NCI-H460 (cell line): Measurements from ENCODE around the gene INTS13. TPM values are rescaled to one million over a fixed set of nuclear protein-coding genes. Genes with fewer than 3 reads are reported as not detected.
"Not testable (repeated sequence)": the region's sequence is repeated elsewhere in the genome, so short reads cannot be mapped to it uniquely, and the experiment has no call there.

Experiments
- DNase-seq: peaks from one replicate; pipeline ENCODE4 v3.0.0-alpha.2; 2016; ENCODE audit warnings: low read depth; ENCODE audit errors: extremely low read depth
- polyA plus RNA-seq: library from polyadenylated mRNA; depleted of rRNA; stranded (reverse); fragments of >200 nt; gene quantifications from 2 replicates; pipeline ENCODE4 v1.2.3, GENCODE V29; 2014; cell fraction: nucleus; rRNA removed
- total RNA-seq: library from RNA; depleted of rRNA; stranded (reverse); fragments of >200 nt; shearing (Covaris generic); gene quantifications from 2 replicates; pipeline ENCODE4 v1.2.3, GENCODE V29; 2014; rRNA removed

The INTS13 gene, protein sequence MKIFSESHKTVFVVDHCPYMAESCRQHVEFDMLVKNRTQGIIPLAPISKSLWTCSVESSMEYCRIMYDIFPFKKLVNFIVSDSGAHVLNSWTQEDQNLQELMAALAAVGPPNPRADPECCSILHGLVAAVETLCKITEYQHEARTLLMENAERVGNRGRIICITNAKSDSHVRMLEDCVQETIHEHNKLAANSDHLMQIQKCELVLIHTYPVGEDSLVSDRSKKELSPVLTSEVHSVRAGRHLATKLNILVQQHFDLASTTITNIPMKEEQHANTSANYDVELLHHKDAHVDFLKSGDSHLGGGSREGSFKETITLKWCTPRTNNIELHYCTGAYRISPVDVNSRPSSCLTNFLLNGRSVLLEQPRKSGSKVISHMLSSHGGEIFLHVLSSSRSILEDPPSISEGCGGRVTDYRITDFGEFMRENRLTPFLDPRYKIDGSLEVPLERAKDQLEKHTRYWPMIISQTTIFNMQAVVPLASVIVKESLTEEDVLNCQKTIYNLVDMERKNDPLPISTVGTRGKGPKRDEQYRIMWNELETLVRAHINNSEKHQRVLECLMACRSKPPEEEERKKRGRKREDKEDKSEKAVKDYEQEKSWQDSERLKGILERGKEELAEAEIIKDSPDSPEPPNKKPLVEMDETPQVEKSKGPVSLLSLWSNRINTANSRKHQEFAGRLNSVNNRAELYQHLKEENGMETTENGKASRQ
- 46.0 and 53.1 TPM in 2 replicates for total RNA-seq
- 21.5 and 41.3 TPM in 2 replicates for polyA plus RNA-seq

DNA sequence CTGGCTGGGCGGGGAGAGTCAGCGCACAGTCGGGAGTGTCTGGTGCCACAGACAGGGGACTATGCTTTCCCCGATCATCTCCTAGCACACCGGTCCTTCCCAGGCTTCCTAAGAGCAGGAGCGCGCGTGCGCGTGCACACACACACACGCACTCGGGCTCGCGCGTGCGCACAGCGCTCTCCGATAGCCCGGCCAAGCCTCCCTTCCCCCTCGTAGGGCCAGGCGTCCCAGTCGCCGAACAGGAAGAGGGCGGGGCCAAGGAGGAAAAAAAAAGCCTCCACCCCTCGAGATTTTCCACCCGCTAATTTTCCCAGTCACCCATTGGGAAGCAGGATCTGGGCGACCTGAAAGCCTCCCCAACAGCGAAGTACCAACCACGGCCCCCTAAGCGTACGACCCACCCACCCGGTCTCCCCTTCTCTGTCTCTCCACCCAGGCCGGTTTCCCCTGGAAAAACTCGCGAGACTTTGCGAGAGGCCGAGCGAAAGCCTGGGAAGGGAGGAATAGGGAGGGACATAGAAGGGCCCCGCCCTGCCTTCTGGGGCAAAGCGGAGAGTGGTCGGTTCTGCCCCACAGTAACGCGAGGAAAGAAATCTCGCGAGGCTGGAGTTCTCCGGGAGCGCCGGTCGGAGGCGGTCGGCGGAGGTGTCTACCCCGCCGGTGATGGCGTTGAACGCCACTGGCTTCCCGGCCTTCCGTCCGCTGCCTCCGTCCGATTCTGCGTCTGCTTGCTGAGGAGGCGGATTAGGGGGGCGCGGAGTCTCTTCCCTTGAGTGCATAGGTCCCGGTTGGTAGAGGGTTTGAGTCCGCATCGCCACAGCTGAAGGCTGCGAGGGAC lies at the start of gene INTS13, which contains the start of gene FGFR1OP2:
TSS of gene INTS13 (minus strand) at position 119 of the 838 bp plus-strand sequence. CDS start 1,178 bp downstream, outside the sequence.
TSS of gene FGFR1OP2 (plus strand) at position 608 of the 838 bp plus-strand sequence. CDS start 15,689 bp downstream, outside the sequence.
- DNase-seq, result peak; percentile 98

DNA sequence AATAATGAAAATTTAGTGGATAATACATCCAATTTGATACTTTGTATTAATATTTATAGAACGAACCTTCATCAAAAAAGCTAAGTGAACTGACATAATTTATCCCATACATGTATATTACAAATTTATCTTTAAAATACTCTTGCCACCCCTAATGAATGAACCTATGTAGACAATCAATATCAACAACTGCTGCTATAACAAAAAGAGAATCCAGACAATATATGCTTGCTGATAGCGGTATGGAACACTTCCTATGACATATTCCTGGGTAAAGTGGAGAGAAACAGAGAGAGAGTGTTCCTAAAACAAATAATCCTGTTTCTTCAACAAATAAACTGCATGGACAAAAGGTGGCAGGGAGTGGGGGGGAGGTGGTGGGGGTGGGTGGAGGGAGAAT lies 45.1 kb upstream of the INTS13 start:
- DNase-seq, result no peak

DNA sequence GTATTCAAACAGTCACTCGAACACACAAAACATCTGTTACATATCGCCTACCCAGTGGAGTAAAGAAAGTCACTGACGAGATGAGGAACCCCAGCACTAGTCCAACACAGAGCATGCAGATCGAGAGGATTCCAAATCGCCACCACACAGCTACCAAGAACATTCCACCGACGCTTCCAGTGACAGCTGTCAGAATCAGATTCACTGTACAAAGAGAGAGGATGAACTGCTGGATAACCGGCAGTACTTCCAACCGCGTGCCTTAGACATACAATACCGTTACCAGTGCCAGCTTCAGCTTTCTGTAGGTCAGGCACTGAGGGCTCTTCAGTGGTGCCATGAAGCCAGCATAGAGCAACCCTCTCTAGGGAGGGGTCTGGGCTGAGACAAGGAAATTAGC lies 42.0 kb upstream of the INTS13 start:
- no peak for DNase-seq

DNA sequence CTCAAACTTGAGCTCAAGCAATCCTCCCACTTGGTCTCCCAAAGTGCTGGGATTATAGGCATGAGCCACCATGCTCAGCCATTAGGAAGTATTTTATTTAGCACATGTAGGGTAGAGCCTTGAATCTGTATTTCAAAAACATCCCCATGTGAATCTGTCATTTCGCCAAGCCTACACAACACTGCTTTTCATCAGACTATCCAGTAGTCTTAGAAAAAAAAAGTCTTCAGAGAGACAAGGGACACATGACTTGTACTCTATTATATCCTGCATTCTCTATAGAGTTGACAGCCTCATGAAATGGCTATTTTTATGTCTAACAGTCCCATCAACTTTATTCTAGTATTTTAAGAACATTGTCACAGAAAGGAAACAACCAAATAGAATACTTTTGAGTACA lies 41.0 kb upstream of the INTS13 start:
- DNase-seq, result no peak

DNA sequence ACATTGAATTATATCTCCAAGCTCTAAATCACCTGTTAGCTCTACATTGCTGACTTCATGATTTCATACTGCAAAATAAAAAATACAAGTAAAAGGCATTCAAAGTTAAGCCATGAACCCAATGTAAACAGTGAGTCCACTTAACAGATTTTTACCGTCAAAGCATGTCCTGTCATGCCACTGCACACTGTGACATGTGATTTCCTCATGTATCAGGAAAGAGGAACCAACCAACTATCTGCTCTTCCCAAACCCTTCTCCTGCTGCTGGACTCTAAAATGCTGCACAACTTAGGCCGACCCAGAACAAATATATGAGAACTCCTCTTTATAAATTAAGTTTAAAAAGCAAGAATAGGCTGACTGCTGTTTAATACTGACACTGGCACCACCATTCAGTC lies 38.9 kb upstream of the INTS13 start:
- DNase-seq, result no peak

DNA sequence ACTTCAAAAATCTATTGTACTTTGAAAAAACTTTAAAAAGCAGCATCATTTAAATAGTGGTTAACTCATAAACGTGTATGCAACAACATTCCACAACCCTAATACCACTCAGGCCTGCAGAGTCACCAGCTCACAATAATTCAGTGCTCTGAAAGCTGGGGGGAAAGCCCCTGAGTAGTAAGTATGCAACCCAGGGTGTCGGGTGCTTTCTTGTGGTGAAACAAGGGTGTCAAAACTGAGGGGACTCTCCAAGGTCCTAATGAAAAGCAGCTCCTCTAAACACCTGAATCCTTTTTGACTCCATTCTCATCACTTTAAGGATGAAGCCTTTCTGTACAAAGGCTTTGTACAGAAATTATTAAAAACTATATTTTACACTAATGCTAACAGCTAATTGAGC lies 34.2 kb upstream of the INTS13 start:
- DNase-seq, result no peak

DNA sequence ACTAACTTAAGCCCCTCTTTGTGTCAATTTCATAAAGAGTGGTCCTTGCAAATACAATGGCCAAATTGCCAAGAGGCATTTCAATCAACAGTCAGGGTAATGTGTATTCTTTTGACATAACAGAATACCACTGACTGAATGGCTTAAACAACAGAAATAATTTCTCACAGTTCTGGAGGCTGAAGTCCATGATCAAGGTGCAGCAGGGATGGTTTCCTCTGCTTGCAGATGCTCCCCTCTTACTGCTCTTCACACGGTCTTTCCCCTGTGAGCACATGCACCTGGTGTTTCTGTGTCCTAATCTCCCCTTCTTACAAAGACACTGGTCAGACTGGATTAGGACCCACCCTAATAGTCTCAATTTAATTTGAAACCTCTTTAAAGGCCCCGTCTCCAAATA lies 32.4 kb upstream of the INTS13 start:
- DNase-seq, result no peak

DNA sequence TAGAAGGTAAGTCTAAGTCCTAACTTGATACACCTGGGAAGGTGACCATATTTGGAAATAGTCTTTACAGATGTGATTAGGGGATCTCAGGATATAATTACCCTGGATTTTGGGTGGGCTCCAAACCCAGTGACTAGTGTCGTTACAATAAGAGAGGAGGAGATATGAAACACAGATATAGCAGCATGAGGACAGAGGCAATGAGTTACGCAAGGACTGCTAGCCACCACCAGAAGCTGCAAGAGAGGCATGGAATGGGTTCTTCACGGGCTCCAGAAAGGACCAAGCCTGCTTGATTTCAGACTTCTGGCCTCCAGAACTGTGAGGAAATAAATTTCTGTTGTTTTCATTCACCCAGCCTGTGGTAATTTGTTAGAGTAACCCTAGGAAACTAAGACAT lies 29.1 kb upstream of the INTS13 start:
- DNase-seq, result no peak

DNA sequence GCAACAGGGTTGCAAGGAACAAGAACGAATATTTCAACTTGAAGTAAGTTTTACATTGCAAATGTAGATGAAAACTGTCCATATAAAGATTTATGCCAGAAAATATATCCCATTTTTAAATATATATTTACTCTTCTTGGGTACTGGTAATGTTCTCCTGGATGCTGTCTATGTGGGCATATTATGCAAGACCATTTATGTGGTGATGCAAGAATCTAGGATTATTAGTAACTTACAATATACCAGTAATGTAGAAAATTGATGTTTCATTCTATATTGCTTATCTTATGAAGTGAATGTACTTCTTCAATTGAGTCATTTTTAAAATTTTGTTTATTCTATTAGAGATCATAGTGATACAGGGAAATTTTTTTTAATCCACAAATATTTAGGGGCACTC lies 25.6 kb upstream of the INTS13 start:
- no peak for DNase-seq

DNA sequence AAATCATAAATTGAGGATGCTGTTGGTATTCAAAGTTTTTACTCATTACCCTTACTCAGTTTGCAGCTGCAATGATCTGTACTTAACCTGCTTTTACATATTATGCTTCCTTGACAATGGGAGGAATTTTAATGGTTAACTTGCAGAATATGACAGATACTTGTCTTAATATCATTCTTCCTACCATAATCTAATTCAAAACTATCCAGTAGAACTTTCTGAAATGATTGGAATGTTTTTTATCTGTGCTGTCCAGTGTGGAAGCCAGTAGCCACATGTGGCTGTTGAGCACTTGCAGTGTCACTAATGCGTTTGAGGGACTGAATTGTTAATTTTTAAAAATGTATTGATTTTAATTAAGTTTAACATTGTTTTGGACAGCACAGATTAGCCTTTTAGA lies 24.0 kb upstream of the INTS13 start:
- DNase-seq, result no peak

DNA sequence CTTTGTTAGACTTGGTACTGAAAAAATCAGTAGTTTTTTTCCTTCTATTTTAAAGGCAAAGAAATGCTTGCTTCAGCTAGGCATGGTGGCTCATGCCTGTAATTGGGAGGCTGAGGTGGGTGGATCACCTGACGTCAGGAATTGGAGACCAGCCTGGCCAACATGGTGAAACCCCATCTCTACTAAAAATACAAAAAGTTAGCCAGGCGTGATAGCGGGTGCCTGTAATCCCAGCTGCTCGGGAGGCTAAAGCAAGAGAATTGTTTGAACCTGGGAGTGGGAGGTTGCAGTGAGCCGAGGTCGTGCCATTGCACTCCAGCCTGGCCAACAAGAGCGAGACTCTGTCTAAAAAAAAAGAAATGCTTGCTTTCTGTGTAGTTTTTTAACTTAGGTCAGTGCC lies 23.6 kb upstream of the INTS13 start:
- DNase-seq, result not testable (repeated sequence)

DNA sequence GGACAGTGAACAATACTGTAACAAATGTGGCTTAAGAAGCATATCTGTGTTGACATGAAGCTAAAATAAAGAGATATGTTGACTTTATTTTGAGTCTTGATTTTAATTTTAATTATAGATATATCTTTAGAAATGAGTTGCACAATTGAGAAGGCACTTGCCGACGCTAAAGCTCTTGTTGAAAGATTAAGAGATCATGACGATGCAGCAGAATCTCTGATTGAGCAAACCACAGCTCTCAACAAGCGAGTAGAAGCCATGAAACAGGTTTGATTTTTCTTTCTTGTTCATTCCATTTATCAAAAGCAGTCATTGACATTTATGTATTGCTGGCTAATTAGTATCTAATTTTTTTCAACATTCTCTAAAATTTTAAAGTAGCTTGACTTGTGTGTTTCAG lies 16.2 kb upstream of the INTS13 start:
- DNase-seq, result no peak

DNA sequence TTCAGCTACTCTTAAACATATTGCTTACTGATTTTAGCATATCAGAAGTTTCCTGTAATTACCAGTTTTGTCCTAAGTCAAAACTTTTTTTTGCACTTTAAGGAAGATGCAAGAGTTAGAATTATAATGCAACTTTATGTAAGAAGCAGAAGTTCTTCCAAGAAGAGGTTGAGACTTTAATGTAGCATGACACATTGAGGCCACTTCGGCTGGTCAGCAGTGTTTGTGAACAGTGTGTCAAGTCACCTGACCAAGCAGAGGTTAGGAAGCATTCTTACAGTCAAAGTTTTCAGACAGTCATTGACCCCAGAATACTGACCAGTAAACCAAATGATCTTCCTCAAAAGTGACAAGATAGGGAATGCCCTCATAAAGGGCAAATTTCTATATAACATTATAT lies 15.7 kb upstream of the INTS13 start:
- no peak for DNase-seq

DNA sequence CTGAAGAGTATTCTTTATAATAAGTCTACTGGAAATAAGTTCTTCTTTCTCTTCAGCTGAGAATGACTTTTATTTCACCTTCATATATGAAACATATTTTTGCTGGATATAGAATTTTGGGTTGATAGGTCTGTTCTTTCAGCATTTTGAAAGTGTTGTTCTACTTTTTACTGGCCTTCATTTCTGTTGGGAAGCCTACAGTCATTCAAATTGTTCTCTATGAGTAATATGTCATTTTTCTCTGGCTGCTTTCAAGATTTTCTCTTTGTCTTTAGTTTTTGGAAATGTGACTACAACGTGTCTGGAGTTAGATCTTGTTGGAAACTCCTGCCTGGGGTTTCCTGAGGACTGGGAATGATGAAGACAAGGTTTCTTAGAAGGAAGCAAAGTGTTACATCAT lies 10.5 kb upstream of the INTS13 start:
- DNase-seq, result no peak

DNA sequence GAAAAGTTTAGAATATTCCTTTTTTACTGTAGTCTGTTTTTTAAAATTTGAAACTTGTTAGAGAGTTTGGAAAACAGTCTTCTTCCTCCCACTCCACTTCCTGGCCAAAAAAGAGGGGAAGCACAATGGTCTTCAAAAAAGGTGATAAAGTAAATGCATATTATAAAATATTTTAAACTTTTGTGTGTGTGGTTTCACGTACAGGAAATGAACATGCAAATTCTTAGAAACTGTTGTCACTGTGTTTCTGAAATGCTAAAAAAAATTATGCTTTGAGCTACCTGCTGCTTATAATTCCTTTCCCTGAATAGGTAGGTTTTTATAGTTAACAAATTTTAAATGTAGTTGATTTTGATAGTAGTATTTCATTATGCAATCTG lies 3.4 kb upstream of the INTS13 start:
- no peak for DNase-seq

DNA sequence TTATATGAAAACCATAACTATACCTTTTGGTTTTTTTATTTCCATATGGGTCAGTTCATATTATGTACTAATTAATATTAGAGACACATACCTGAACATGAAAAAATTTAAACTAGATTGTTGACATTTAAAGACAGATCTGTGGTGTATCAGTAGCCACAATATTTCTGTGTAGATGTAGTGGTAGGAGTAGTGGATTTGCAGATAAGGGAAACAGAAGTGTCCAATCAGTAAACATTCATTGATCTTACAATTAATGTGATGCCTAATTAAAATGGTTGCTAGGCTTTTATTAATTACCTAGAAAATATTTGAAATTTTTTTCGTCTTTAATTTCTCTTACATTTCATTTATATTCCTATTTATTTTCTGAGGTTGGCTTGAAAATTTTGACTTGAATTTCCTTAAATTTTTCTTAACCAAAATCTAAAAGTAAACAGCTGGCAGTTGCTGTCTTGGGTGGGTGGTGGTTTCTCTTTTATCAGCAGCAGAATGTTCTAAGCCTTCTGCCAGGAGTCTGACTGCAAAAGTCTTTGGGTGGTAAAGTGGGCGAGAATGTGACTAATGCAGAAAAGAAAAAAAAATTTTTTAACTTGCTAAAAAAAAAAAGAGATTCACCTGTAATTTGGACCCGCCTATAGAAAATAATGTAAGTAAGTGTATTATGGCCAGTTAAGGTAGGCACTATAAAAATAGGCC lies 2.9 kb upstream of the INTS13 start:
- DNase-seq, result no peak

DNA sequence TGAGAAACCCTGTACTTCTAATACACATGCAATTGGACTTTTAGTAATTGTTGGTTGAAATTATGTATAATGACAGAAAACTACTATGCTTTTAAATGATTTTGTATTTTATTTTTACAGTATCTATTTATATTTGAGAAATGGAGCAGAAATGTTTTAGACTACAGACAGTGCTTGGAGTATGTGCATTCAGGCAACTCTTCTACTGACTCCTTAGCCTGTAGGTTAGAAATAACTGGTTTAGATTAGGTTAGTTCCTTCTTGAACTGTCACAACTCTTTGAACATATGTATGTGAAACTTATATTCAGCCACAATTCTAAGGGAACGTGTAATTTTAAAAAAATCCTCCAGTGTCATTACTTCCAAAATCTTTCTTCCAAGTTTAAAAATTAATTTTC lies 2.2 kb upstream of the INTS13 start:
- no peak for DNase-seq

DNA sequence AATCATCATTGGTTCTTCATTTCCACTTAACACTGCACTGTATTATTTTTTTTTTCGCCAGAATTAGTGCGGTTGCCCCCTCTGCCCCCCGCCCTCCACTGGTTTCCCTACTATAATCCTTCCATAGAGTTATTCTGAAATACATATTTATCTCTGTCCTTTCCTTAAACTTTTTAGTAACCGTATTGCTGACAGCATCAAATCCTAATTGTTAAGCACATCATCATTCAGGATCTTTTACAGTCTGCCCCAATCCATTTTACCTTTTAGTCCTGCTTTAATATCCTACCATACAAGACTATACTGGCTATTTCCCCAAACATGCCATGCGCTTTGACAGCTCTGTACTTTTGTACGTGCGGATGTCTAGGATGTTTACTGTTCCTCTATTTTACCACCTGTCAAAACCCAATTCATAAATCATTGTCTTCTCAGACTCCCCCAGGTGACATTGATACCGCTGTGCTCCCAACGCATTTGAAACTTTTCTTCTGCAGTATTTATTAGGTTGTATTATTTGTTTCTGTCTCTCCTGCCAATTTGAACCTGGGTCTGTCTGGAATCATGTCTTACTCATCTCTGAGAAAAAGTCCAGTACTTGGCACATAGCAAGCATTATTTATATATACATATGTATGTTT lies 1.5 kb upstream of the INTS13 start:
- no peak for DNase-seq

DNA sequence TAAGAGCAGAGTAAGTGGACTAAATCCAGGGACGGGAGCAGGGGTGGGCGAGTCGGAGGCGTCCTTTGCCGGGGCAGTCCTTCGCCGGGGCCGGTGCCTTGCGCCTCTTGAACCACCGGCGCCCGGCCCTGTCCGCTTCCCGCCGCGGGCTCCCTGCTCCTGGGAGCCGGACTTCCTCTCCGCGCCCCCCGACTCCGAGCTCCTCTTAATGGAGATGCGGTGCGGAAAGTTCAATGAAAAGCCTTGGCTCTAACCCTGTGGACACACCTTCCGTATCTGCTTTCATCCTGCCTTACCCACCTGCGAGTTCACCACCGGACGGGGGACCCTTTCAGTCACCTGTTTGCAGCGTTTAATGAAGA lies 901 bp upstream of the INTS13 start:
- DNase-seq, result no peak

DNA sequence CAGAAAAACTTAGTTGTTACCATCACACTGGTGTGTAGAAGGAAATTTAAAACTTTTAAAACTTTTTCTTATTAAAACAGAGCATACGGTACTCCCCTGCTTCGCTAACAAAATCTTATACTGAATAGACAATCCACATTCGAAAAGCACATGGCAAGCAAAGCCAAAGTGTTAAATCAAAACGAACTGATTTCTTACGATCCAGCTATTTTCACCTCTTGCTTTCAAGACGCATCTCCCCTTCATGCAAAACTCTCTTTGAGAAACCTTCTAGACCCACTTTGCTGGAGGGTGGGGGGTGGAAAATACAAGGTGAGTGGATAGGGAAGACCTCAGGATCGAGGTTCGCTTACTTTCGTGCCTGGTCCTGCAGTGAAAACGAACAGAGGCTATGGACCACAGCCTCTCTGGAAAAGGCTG lies 328 bp downstream of the INTS13 start:
- no peak for DNase-seq
